ENCODE data around the gene PHIP.
"Not testable (repeated sequence)": the region's sequence is repeated elsewhere in the genome, so short reads cannot be mapped to it uniquely, and the experiment has no call there.

The PHIP gene

DNA sequence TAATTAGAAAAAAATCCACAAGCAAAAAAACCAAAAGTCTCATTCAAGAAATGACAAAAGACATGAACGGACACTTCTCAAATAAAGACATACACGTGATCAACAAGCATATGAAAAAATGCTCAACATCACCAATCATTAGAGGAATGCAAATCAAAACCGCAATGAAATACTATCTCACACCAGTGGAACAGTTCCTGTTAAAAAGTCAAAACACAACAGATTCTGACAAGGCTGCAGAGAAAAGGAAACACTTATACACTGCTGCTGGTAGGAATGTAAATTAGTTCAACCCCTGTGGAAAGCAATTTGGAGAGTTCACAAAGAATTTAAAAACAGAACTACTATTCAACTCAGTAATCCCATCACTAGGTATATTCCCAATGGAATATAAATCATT, 152.7 kb downstream of the PHIP start:
- no peak overlapping the region for H3K27ac ChIP-seq (replicated peaks; ENCODE audit: low read length)
- no CpG with 5 or more reads among the region's 3 CpGs for whole genome bisulfite sequencing, 2 donors (ENCODE audit: extremely low coverage in 2 of 2, insufficient read length in 2 of 2, insufficient replicate concordance in 1 of 2)
- no peak overlapping the region for H2BK15ac ChIP-seq (ENCODE audit: low read length)
- no peak overlapping the region for H3K4me3 ChIP-seq (ENCODE audit: low read length in 2 of 2)
- no peak overlapping the region for H3K4ac ChIP-seq (ENCODE audit: low read length)
- no peak overlapping the region for H3K23ac ChIP-seq (ENCODE audit: low read depth, low read length, poor library complexity)
- peaks cover 2 to 7% of the 10 kb centered on the region in 2 donors for H3K9me3 ChIP-seq (replicated peaks in 1 of 2; ENCODE audit: control insufficient read depth in 2 of 2, insufficient read depth in 1 of 2, low read depth in 1 of 2, low read length in 2 of 2)
- no peak overlapping the region for H2BK12ac ChIP-seq (ENCODE audit: low read length)
- no peaks in the 10 kb centered on the region for H3K27me3 ChIP-seq (ENCODE audit: control insufficient read depth in 3 of 3, insufficient read depth in 3 of 3, low read depth in 1 of 3, low read length in 3 of 3)
- H4K8ac ChIP-seq (ENCODE audit: low read depth, low read length) = no peak overlapping the region
- no peak overlapping the region for H4K91ac ChIP-seq (ENCODE audit: low read depth, low read length, poor library complexity)
- H3K18ac ChIP-seq (ENCODE audit: low read length) = no peak overlapping the region
- H2AK5ac ChIP-seq (ENCODE audit: low read depth, low read length) = no peak overlapping the region
- H2AFZ ChIP-seq (ENCODE audit: low read length) = no peak overlapping the region
- H3K4me1 ChIP-seq (ENCODE audit: control insufficient read depth in 2 of 2, insufficient read depth in 1 of 2, low read depth in 1 of 2, low read length in 2 of 2) = no peaks in the 10 kb centered on the region
- H3K36me3 ChIP-seq (replicated peaks in 1 of 2; ENCODE audit: control insufficient read depth in 2 of 2, insufficient read depth in 2 of 2, low read length in 2 of 2) = no peaks in the 10 kb centered on the region
- DNase-seq (ENCODE audit: low spot score) = no peak
- H3K14ac ChIP-seq (ENCODE audit: low read length) = no peak overlapping the region
- H3K4me2 ChIP-seq (ENCODE audit: insufficient read depth, low read length, poor library complexity, severe bottlenecking) = no peak overlapping the region
- H3K79me1 ChIP-seq (ENCODE audit: low read depth, low read length) = no peaks in the 10 kb centered on the region
- H2BK5ac ChIP-seq (ENCODE audit: low read length) = no peak overlapping the region
- no peak overlapping the region for H2BK120ac ChIP-seq (ENCODE audit: low read depth, low read length)
- no peak overlapping the region for H3K9ac ChIP-seq (ENCODE audit: low read depth, low read length, poor library complexity)

DNA sequence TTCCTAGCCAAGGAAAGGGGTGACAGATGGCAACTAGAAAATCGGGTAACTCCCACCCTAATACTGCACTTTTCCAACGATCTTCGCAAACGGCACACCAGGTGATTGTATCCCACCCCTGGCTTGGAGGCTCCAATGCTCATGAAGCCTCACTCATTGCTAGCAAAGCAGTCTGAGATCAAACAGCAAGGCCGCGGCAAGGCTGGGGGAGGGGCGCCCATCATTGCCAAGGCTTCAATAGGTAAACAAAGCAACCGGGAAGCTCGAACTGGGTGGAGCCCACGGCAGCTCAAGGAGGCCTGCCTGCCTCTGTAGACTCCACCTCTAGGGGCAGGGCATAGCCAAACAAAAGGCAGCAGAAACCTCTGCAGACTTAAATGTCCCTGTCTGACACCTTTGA, 156.9 kb downstream of the PHIP start:
- not testable (repeated sequence) for H3K4me1 ChIP-seq (ENCODE audit: control insufficient read depth in 2 of 2, insufficient read depth in 1 of 2, low read depth in 1 of 2, low read length in 2 of 2); H3K4me2 ChIP-seq (ENCODE audit: insufficient read depth, low read length, poor library complexity, severe bottlenecking); H3K4me3 ChIP-seq (ENCODE audit: low read length in 2 of 2); H2BK12ac ChIP-seq (ENCODE audit: low read length); DNase-seq (ENCODE audit: low spot score); H3K4ac ChIP-seq (ENCODE audit: low read length); H4K91ac ChIP-seq (ENCODE audit: low read depth, low read length, poor library complexity); H3K27ac ChIP-seq (replicated peaks; ENCODE audit: low read length); H3K36me3 ChIP-seq (replicated peaks in 1 of 2; ENCODE audit: control insufficient read depth in 2 of 2, insufficient read depth in 2 of 2, low read length in 2 of 2); H2AK5ac ChIP-seq (ENCODE audit: low read depth, low read length); H2BK15ac ChIP-seq (ENCODE audit: low read length); H3K18ac ChIP-seq (ENCODE audit: low read length); H2BK120ac ChIP-seq (ENCODE audit: low read depth, low read length); H3K14ac ChIP-seq (ENCODE audit: low read length); H2BK5ac ChIP-seq (ENCODE audit: low read length); H4K8ac ChIP-seq (ENCODE audit: low read depth, low read length); H3K27me3 ChIP-seq (ENCODE audit: control insufficient read depth in 3 of 3, insufficient read depth in 3 of 3, low read depth in 1 of 3, low read length in 3 of 3); H3K9ac ChIP-seq (ENCODE audit: low read depth, low read length, poor library complexity); H3K23ac ChIP-seq (ENCODE audit: low read depth, low read length, poor library complexity); H2AFZ ChIP-seq (ENCODE audit: low read length); H3K79me1 ChIP-seq (ENCODE audit: low read depth, low read length)
- no CpG with 5 or more reads among the region's 10 CpGs for WGBS, 2 donors (ENCODE audit: extremely low coverage in 2 of 2, insufficient read length in 2 of 2, insufficient replicate concordance in 1 of 2)
- peaks cover 2 to 20% of the 10 kb centered on the region in 2 donors for H3K9me3 ChIP-seq (replicated peaks in 1 of 2; ENCODE audit: control insufficient read depth in 2 of 2, insufficient read depth in 1 of 2, low read depth in 1 of 2, low read length in 2 of 2)

- Histone ChIP-seq H3K14ac (ENCODE audit: low read length) (no peak overlapping the region), H3K23ac (ENCODE audit: low read depth, low read length, poor library complexity) (no peak overlapping the region), H2BK12ac (ENCODE audit: low read length) (no peak overlapping the region), H2AFZ (ENCODE audit: low read length) (no peak overlapping the region), H3K9me3 (replicated peaks in 1 of 2; ENCODE audit: control insufficient read depth in 2 of 2, insufficient read depth in 1 of 2, low read depth in 1 of 2, low read length in 2 of 2) (peaks cover 2 to 20% of the 10 kb centered on the region in 2 donors), H3K27me3 (ENCODE audit: control insufficient read depth in 3 of 3, insufficient read depth in 3 of 3, low read depth in 1 of 3, low read length in 3 of 3) (no peaks in the 10 kb centered on the region), H2BK120ac (ENCODE audit: low read depth, low read length) (no peak overlapping the region), H2AK5ac (ENCODE audit: low read depth, low read length) (no peak overlapping the region), H3K4me1 (ENCODE audit: control insufficient read depth in 2 of 2, insufficient read depth in 1 of 2, low read depth in 1 of 2, low read length in 2 of 2) (no peaks in the 10 kb centered on the region), H3K4me3 (ENCODE audit: low read length in 2 of 2) (no peak overlapping the region), H2BK15ac (ENCODE audit: low read length) (no peak overlapping the region), H3K4ac (ENCODE audit: low read length) (no peak overlapping the region), H3K27ac (replicated peaks; ENCODE audit: low read length) (no peak overlapping the region), H4K91ac (ENCODE audit: low read depth, low read length, poor library complexity) (no peak overlapping the region), H3K36me3 (replicated peaks in 1 of 2; ENCODE audit: control insufficient read depth in 2 of 2, insufficient read depth in 2 of 2, low read length in 2 of 2) (no peaks in the 10 kb centered on the region), H4K8ac (ENCODE audit: low read depth, low read length) (no peak overlapping the region), H3K4me2 (ENCODE audit: insufficient read depth, low read length, poor library complexity, severe bottlenecking) (no peak overlapping the region), H3K9ac (ENCODE audit: low read depth, low read length, poor library complexity) (no peak overlapping the region), H3K18ac (ENCODE audit: low read length) (no peak overlapping the region), H2BK5ac (ENCODE audit: low read length) (no peak overlapping the region), H3K79me1 (ENCODE audit: low read depth, low read length) (no peaks in the 10 kb centered on the region)
- no CpG with 5 or more reads among the region's 1 CpG for WGBS, 2 donors (ENCODE audit: extremely low coverage in 2 of 2, insufficient read length in 2 of 2, insufficient replicate concordance in 1 of 2)
- DNase-seq (ENCODE audit: low spot score) = no peak
These were observed 160.3 kb downstream of the PHIP start for GRCh38 chr6:78917788-78918187.

DNA sequence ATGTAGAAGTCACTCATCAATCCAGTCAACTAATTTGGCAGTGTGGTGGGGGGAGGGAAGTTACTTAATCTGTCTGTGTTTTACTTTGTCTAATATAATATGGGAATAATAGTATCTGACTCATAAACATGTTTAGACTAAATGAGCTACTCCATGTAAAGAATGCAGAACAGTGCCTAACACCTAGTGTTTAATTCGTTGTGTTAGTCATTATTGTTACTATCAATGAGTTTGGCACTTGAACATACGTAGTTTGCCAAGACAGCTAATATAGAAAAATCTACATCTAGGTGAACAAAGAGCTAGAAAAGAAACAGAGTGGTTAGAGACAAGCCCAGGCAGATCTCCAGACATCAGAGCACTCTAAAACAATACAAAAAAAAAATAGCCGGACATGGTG, 161.6 kb downstream of the PHIP start:
- no CpG with 5 or more reads among the region's 3 CpGs for WGBS, 2 donors (ENCODE audit: extremely low coverage in 2 of 2, insufficient read length in 2 of 2, insufficient replicate concordance in 1 of 2)
- Histone ChIP-seq H2BK15ac (ENCODE audit: low read length) (no peak overlapping the region), H2AK5ac (ENCODE audit: low read depth, low read length) (no peak overlapping the region), H4K91ac (ENCODE audit: low read depth, low read length, poor library complexity) (no peak overlapping the region), H3K27ac (replicated peaks; ENCODE audit: low read length) (no peak overlapping the region), H3K4me3 (ENCODE audit: low read length in 2 of 2) (no peak overlapping the region), H3K9ac (ENCODE audit: low read depth, low read length, poor library complexity) (no peak overlapping the region), H3K4ac (ENCODE audit: low read length) (no peak overlapping the region), H2BK5ac (ENCODE audit: low read length) (no peak overlapping the region), H3K4me2 (ENCODE audit: insufficient read depth, low read length, poor library complexity, severe bottlenecking) (no peak overlapping the region), H3K27me3 (ENCODE audit: control insufficient read depth in 3 of 3, insufficient read depth in 3 of 3, low read depth in 1 of 3, low read length in 3 of 3) (no peaks in the 10 kb centered on the region), H3K14ac (ENCODE audit: low read length) (no peak overlapping the region), H4K8ac (ENCODE audit: low read depth, low read length) (no peak overlapping the region), H3K79me1 (ENCODE audit: low read depth, low read length) (no peaks in the 10 kb centered on the region), H2AFZ (ENCODE audit: low read length) (no peak overlapping the region), H3K9me3 (replicated peaks in 1 of 2; ENCODE audit: control insufficient read depth in 2 of 2, insufficient read depth in 1 of 2, low read depth in 1 of 2, low read length in 2 of 2) (peaks cover 2 to 18% of the 10 kb centered on the region in 2 donors), H2BK120ac (ENCODE audit: low read depth, low read length) (no peak overlapping the region), H3K4me1 (ENCODE audit: control insufficient read depth in 2 of 2, insufficient read depth in 1 of 2, low read depth in 1 of 2, low read length in 2 of 2) (no peaks in the 10 kb centered on the region), H3K23ac (ENCODE audit: low read depth, low read length, poor library complexity) (no peak overlapping the region), H2BK12ac (ENCODE audit: low read length) (no peak overlapping the region), H3K18ac (ENCODE audit: low read length) (no peak overlapping the region), H3K36me3 (replicated peaks in 1 of 2; ENCODE audit: control insufficient read depth in 2 of 2, insufficient read depth in 2 of 2, low read length in 2 of 2) (no peaks in the 10 kb centered on the region)
- no peak for DNase-seq (ENCODE audit: low spot score)
